Neutrophil (primary cell): ENCODE results near the gene PIP4K2A.
"Not testable (repeated sequence)": the region's sequence is repeated elsewhere in the genome, so short reads cannot be mapped to it uniquely, and the experiment has no call there.

ENCODE experiments used
- H3K27ac ChIP-seq: fragments of 200-600 bp; sonication (generic); 2 replicates; pipeline ENCODE4 v1.5.1; 2016; ENCODE audit warnings: mild to moderate bottlenecking, moderate library complexity
- H3K27me3 ChIP-seq: fragments of 200-600 bp; sonication (generic); 2 replicates; pipeline ENCODE4 v1.6.0; 2016; ENCODE audit warnings: mild to moderate bottlenecking
- H3K36me3 ChIP-seq: fragments of 200-600 bp; sonication (generic); 2 replicates; pipeline ENCODE4 v1.5.1; 2017
- H3K4me1 ChIP-seq, 2 experiments: fragments of 200-600 bp in 1 of 2; sonication (generic) in 1 of 2; 1 replicate in 1 of 2; 2 replicates in 1 of 2; pipeline versions ENCODE4 v1.5.1 to v1.6.1; 2013 to 2016; ENCODE audit warnings: low read depth in 1 of 2, low read length in 1 of 2, mild to moderate bottlenecking in 1 of 2, moderate library complexity in 1 of 2; ENCODE audit not compliant: control insufficient read depth in 1 of 2, insufficient read depth in 1 of 2
- H3K4me3 ChIP-seq, 2 experiments: fragments of 200-600 bp in 1 of 2; sonication (generic) in 1 of 2; 1 replicate in 1 of 2; 2 replicates in 1 of 2; pipeline ENCODE4 v1.5.1; 2013 to 2016; ENCODE audit warnings: low read depth in 1 of 2, low read length in 1 of 2, mild to moderate bottlenecking in 1 of 2, moderate library complexity in 1 of 2
- H3K9me3 ChIP-seq: fragments of 200-600 bp; sonication (generic); 2 replicates; pipeline ENCODE4 v1.5.1; 2016
- TF ChIP-seq, protein P1 (sequence below): fragments of 200-600 bp; sonication (generic); IDR thresholded peaks from 2 replicates; pipeline ENCODE4 v1.5.1; 2016; ENCODE audit warnings: antibody characterized with exemption

Gene PIP4K2A

DNA sequence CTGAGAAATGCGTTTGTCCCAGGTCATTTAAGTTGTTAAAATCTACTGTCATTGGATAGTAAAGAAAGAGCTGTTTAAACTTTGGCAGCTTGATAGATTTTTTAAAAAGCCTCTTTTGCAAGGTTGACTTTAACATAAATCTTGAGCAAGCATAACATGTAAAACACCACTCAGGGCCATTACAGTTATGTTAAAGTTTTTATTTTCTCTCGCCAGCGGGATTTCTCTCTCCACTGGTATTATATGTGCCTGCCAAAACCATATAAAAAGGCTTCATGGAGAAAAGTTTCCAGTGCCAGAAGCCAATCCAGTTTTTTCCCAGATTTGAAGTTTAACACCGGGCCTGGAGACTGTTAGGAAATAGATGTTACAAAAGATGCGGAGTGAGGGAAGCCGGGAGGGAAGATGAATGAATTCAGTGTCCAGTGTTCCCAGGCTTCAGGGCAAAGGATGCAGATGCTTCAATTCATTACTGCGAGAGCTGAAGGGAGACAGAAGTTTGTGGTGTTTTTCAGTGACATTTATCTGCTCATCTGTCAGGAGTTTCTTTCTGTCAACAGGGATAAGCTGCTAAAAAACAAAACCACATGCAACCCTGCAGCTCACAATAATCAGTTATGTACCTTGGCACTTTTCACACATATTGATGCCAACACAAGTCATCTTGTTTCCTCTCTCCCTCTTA is 213.6 kb downstream of the PIP4K2A start:
- no peaks in the 10 kb centered on the region for H3K36me3 ChIP-seq
- TF ChIP-seq, protein P1, sequence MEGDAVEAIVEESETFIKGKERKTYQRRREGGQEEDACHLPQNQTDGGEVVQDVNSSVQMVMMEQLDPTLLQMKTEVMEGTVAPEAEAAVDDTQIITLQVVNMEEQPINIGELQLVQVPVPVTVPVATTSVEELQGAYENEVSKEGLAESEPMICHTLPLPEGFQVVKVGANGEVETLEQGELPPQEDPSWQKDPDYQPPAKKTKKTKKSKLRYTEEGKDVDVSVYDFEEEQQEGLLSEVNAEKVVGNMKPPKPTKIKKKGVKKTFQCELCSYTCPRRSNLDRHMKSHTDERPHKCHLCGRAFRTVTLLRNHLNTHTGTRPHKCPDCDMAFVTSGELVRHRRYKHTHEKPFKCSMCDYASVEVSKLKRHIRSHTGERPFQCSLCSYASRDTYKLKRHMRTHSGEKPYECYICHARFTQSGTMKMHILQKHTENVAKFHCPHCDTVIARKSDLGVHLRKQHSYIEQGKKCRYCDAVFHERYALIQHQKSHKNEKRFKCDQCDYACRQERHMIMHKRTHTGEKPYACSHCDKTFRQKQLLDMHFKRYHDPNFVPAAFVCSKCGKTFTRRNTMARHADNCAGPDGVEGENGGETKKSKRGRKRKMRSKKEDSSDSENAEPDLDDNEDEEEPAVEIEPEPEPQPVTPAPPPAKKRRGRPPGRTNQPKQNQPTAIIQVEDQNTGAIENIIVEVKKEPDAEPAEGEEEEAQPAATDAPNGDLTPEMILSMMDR, result no peak
- no peak overlapping the region for H3K27ac ChIP-seq
- peaks cover 6% of the 10 kb centered on the region for H3K27me3 ChIP-seq
- no peaks in the 10 kb centered on the region for H3K4me1 ChIP-seq
- no peak overlapping the region for H3K4me3 ChIP-seq
- no peaks in the 10 kb centered on the region for H3K9me3 ChIP-seq

DNA sequence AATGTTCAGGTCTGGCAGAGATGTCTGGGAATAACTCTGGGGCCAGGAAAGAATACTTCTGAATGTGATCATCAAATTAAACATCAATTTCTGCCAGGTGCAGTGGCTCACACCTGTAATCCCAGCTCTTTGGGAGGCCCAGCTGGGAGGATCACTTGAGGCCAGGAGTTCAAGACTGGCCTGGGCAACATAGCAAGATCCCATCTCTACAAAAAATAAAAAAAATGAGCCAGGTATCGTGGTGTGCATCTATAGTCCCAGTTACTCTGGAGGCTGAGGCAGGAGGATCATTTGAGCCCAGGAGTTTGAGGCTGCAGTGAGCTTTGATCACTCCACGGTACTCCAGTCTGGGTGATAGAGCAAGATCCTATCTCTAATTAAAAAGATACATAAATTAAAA is 214.4 kb downstream of the PIP4K2A start:
- H3K27ac ChIP-seq, H3K9me3 ChIP-seq, H3K4me1 ChIP-seq, H3K36me3 ChIP-seq, H3K27me3 ChIP-seq, H3K4me3 ChIP-seq: not testable (repeated sequence)

DNA sequence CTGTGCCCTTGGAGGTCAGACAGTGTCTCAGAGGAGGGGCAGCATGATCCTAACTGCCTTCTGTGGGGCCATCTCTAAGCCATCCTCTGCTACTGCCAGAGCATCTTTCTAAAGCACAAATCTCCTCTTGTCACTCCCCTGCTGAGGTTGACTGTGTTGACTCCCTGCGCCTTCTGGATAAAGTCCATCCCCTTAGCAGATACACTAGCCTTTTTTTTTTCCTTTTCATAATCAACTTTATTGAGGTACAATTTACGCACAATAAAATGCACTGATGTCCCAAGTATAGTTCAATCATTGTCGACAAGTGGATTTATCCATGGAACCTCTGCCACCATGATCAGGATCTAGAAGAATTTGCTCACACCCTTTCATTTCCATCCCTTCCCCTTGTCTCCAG is 219.0 kb downstream of the PIP4K2A start:
- Histone ChIP-seq H3K4me1 (peaks cover 9 to 14% of the 10 kb centered on the region in 2 experiments), H3K4me3 (no peak overlapping the region), H3K27ac (no peak overlapping the region), H3K9me3 (no peaks in the 10 kb centered on the region), H3K36me3 (no peaks in the 10 kb centered on the region), H3K27me3 (peaks cover 16% of the 10 kb centered on the region)
- TF ChIP-seq, protein P1, result no peak

DNA sequence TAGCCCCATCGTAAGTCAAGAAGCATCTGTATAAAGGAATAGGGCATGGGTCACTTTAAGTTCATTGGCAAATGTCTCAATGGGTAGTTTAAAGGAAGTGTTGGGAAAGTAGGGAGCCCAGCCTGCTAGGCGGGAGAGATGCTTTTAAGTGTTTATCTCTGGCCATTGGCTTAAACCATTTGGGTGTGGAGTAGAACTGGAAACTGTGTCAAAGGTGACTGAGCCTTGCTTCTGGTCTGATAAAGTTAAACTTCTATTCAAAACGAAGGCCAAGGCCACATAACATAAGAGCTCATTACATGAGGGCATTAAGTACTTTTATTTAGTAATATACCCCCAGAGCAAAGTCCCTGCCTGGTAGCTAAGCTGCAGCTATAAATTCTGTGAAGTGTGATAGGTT is 220.4 kb downstream of the PIP4K2A start:
- Histone ChIP-seq H3K4me3 (no peak overlapping the region), H3K27me3 (peaks cover 16% of the 10 kb centered on the region), H3K9me3 (no peaks in the 10 kb centered on the region), H3K36me3 (no peaks in the 10 kb centered on the region), H3K4me1 (peaks cover 9 to 14% of the 10 kb centered on the region in 2 experiments), H3K27ac (no peak overlapping the region)
- TF ChIP-seq, protein P1, result no peak

DNA sequence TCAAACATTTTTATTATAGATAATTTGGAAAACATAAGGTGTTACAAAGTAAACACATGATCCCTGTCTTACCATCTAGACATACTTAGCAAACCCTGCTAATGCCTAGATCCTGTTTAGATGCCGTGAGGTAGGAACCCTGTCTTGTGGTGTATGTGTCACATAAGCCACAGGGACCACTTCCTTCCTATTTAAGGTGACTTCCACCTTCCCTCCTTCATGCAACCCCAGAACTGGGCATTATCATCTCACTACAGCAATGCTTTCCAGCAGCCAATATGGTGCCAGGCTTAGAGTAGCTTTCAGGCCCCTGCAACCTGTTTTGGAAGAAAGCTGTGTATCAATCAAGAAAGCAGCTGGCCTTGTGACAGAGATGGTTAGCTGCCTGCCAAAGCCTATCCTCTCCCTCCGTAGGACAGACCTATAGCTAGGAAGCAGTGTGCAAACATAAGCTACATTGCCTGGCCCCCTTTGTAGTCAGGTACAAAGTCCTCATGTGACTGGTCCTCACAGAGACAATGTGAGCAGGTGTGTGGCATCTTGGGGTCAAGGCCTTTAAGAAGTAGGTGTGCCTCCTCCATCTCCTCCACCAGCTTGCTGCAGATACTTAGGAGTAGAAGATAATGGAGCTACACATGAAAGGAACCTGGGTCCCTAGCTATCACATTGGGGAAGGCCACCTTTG is 222.3 kb downstream of the PIP4K2A start:
- Histone ChIP-seq H3K4me1 (peaks cover 9 to 14% of the 10 kb centered on the region in 2 experiments), H3K9me3 (no peaks in the 10 kb centered on the region), H3K27ac (no peak overlapping the region), H3K27me3 (peaks cover 16% of the 10 kb centered on the region), H3K36me3 (no peaks in the 10 kb centered on the region), H3K4me3 (no peak overlapping the region)
- TF ChIP-seq, protein P1, result no peak

DNA sequence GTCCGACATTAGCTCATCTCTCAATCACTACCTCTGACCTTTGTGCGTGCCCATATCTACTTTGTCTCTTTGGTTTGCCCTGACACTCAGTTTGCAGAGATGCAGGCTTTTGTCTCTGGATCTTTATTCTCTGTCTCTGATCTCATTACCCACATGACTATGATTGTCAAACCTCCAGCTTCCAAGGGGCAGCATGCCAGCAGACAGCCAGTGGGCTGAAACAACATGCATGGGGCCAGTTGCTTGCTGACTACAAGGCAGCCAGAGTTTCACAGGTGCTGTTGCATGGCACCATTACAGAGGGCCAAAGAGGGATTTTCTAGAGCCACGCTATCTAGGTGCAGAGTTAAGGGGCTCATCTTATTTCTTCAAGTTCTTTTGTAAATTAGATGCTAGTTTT is 222.9 kb downstream of the PIP4K2A start:
- H3K27me3 ChIP-seq, result peaks cover 16% of the 10 kb centered on the region
- H3K36me3 ChIP-seq, result no peaks in the 10 kb centered on the region
- H3K27ac ChIP-seq, result no peak overlapping the region
- no peak overlapping the region for H3K4me3 ChIP-seq
- no peaks in the 10 kb centered on the region for H3K9me3 ChIP-seq
- TF ChIP-seq, protein P1, result no peak
- H3K4me1 ChIP-seq, result peaks cover 9 to 14% of the 10 kb centered on the region in 2 experiments
